Measurements from ENCODE around the gene CPED1.

GRCh38 chr7:121046893-121047468, 58.5 kb downstream of the CPED1 start:
- no peak for TF ChIP-seq CTCF (tag by site-specific recombination; IDR thresholded peaks at IDR 0.05)
- no peak for TF ChIP-seq ELK4 (IDR thresholded peaks at IDR 0.05; ENCODE audit: borderline replicate concordance, low read depth, low read length)
- no peak for TF ChIP-seq ZNF274 (IDR thresholded peaks at IDR 0.05; ENCODE audit: low read length)
- TF ChIP-seq ZNF274 (tag by site-specific recombination; IDR thresholded peaks at IDR 0.05; ENCODE audit: borderline replicate concordance), result no peak
- TF ChIP-seq GLI4 (tag by site-specific recombination; IDR thresholded peaks at IDR 0.05), result no peak
- TF ChIP-seq ZNF530 (tag by site-specific recombination; IDR thresholded peaks at IDR 0.05; ENCODE audit: low read depth), result no peak
- TF ChIP-seq RBAK (tag by site-specific recombination; IDR thresholded peaks at IDR 0.05), result no peak
- no peak for TF ChIP-seq REST (tag by site-specific recombination; IDR thresholded peaks at IDR 0.05)
- TF ChIP-seq ZNF830 (tag by site-specific recombination; IDR thresholded peaks at IDR 0.05; ENCODE audit: low read depth), result no peak
- TF ChIP-seq KLF17 (tag by site-specific recombination; IDR thresholded peaks at IDR 0.05), result no peak
- TF ChIP-seq PBX3 (CRISPR knock-in tag; IDR thresholded peaks at IDR 0.05), result no peak
- TF ChIP-seq PRDM1 (tag by site-specific recombination; IDR thresholded peaks at IDR 0.05), result no peak
